ENCODE data around the gene RASA3.

RASA3 gene

GRCh38 chr13:114068656-114069318, 63.6 kb downstream of the RASA3 start:
- FAIRE-seq: no peak
- no peak for TF ChIP-seq CTCF (IDR thresholded peaks at IDR 0.05; ENCODE audit: insufficient read depth, missing control alignments)
- DNase-seq (ENCODE audit: insufficient read length, low spot score): no peak

- DNase-seq (ENCODE audit: insufficient read length, low spot score): no peak
- FAIRE-seq: no peak
- TF ChIP-seq CTCF (IDR thresholded peaks at IDR 0.05; ENCODE audit: insufficient read depth, missing control alignments): no peak
Observed at GRCh38 chr13:114067886-114068651, 64.4 kb downstream of the RASA3 start.

GRCh38 chr13:114067381-114067885, 65.0 kb downstream of the RASA3 start:
- DNase-seq (ENCODE audit: insufficient read length, low spot score) (no peak), FAIRE-seq (no peak)
- no peak for TF ChIP-seq CTCF (IDR thresholded peaks at IDR 0.05; ENCODE audit: insufficient read depth, missing control alignments)

GRCh38 chr13:114066956-114067355, 65.5 kb downstream of the RASA3 start:
- no peak for DNase-seq (ENCODE audit: insufficient read length, low spot score)
- no peak for FAIRE-seq
- no peak for TF ChIP-seq CTCF (IDR thresholded peaks at IDR 0.05; ENCODE audit: insufficient read depth, missing control alignments)

GRCh38 chr13:114065926-114066774, 66.3 kb downstream of the RASA3 start:
- no peak for TF ChIP-seq CTCF (IDR thresholded peaks at IDR 0.05; ENCODE audit: insufficient read depth, missing control alignments)
- no peak for DNase-seq (ENCODE audit: insufficient read length, low spot score)
- no peak for FAIRE-seq

- TF ChIP-seq CTCF (IDR thresholded peaks at IDR 0.05; ENCODE audit: insufficient read depth, missing control alignments): no peak
- FAIRE-seq: no peak
- no peak for DNase-seq (ENCODE audit: insufficient read length, low spot score)
Observed at GRCh38 chr13:114065141-114065925, 67.1 kb downstream of the RASA3 start.
